LoVo (cell line): ENCODE results near the gene LRRC23.

Experiments used
- DNase-seq: peaks from one replicate; pipeline ENCODE4 v3.0.0-alpha.2; 2016; ENCODE audit warnings: low spot score

Gene LRRC23

GRCh38 chr12:6925540-6926279, 21.1 kb downstream of the LRRC23 start:
- DNase-seq: peak; percentile 94

- DNase-seq: peak; percentile 43
Observed at GRCh38 chr12:6927379-6928021, 22.9 kb downstream of the LRRC23 start, which contains the start of gene ATN1. Gene ATN1, plus strand, starts transcription at chr12:6927959. Its CDS starts 6,043 bp downstream, at chr12:6934002.

- DNase-seq: no peak
Observed at GRCh38 chr12:6928022-6928702, 23.5 kb downstream of the LRRC23 start.

GRCh38 chr12:6928703-6929407, 24.2 kb downstream of the LRRC23 start:
- DNase-seq: no peak

- no peak for DNase-seq
Observed at GRCh38 chr12:6929466-6930452, 25.1 kb downstream of the LRRC23 start.

- DNase-seq: no peak
Observed at GRCh38 chr12:6932766-6933165, 28.1 kb downstream of the LRRC23 start.

- DNase-seq: no peak
Observed at GRCh38 chr12:6934110-6934509, 29.5 kb downstream of the LRRC23 start.

GRCh38 chr12:6935371-6936193, 31.0 kb downstream of the LRRC23 start:
- DNase-seq: no peak

- no peak for DNase-seq
Observed at GRCh38 chr12:6936194-6936635, 31.6 kb downstream of the LRRC23 start.

- DNase-seq: no peak
Observed at GRCh38 chr12:6936636-6937480, 32.2 kb downstream of the LRRC23 start.

- DNase-seq: peak; percentile 98
Observed at GRCh38 chr12:6937481-6938352, 33.1 kb downstream of the LRRC23 start.

GRCh38 chr12:6938353-6939190, 34.0 kb downstream of the LRRC23 start:
- no peak for DNase-seq

- DNase-seq: no peak
Observed at GRCh38 chr12:6939191-6939540, 34.5 kb downstream of the LRRC23 start.

GRCh38 chr12:6941267-6941666, 36.6 kb downstream of the LRRC23 start:
- no peak for DNase-seq

GRCh38 chr12:6941782-6942181, 37.2 kb downstream of the LRRC23 start:
- DNase-seq: no peak

- no peak for DNase-seq
Observed at GRCh38 chr12:6942331-6942665, 37.7 kb downstream of the LRRC23 start.

- peak; percentile 89 for DNase-seq
Observed at GRCh38 chr12:6943389-6943721, 38.7 kb downstream of the LRRC23 start.
